GOT3 (cell line): ENCODE results near the gene LIMK2.

Experiments used
- DNase-seq: peaks from one replicate; lab custom pipeline; 2025; ENCODE audit warnings: mixed read lengths; lab: John Stamatoyannopoulos, UW

LIMK2 gene

GRCh38 chr22:31272522-31273446, 60.7 kb downstream of the LIMK2 start:
- no peak for DNase-seq

- DNase-seq: no peak
Measured at GRCh38 chr22:31274017-31274416, 61.9 kb downstream of the LIMK2 start.

- DNase-seq: no peak
Measured at GRCh38 chr22:31275018-31275417, 62.9 kb downstream of the LIMK2 start.

GRCh38 chr22:31275576-31275975, 63.5 kb downstream of the LIMK2 start:
- no peak for DNase-seq

DNA sequence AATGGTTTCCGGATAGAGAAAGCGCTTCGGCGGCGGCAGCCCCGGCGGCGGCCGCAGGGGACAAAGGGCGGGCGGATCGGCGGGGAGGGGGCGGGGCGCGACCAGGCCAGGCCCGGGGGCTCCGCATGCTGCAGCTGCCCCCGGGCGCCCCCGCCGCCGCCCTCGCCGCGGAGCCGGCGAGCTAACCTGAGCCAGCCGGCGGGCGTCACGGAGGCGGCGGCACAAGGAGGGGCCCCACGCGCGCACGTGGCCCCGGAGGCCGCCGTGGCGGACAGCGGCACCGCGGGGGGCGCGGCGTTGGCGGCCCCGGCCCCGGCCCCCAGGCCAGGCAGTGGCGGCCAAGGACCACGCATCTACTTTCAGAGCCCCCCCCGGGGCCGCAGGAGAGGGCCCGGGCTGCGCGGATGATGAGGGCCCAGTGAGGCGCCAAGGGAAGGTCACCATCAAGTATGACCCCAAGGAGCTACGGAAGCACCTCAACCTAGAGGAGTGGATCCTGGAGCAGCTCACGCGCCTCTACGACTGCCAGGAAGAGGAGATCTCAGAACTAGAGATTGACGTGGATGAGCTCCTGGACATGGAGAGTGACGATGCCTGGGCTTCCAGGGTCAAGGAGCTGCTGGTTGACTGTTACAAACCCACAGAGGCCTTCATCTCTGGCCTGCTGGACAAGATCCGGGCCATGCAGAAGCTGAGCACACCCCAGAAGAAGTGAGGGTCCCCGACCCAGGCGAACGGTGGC, 64.5 kb downstream of the LIMK2 start:
- no peak for DNase-seq

GRCh38 chr22:31277741-31278140, 65.6 kb downstream of the LIMK2 start:
- no peak for DNase-seq

DNA sequence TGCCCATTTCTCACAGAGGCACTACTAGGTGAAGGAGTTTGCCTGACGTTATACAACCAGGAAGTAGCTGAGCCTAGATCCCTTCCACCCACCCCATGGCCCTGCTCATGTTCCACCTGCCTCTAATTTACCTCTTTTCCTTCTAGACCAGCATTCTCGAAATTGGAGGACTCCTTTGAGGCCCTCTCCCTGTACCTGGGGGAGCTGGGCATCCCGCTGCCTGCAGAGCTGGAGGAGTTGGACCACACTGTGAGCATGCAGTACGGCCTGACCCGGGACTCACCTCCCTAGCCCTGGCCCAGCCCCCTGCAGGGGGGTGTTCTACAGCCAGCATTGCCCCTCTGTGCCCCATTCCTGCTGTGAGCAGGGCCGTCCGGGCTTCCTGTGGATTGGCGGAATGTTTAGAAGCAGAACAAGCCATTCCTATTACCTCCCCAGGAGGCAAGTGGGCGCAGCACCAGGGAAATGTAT, 66.1 kb downstream of the LIMK2 start:
- no peak for DNase-seq

- no peak for DNase-seq
Measured at GRCh38 chr22:31278626-31279326, 66.7 kb downstream of the LIMK2 start.

DNA sequence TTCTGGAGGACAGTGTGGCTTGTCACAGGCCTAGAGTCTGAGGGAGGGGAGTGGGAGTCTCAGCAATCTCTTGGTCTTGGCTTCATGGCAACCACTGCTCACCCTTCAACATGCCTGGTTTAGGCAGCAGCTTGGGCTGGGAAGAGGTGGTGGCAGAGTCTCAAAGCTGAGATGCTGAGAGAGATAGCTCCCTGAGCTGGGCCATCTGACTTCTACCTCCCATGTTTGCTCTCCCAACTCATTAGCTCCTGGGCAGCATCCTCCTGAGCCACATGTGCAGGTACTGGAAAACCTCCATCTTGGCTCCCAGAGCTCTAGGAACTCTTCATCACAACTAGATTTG, 67.2 kb downstream of the LIMK2 start:
- no peak for DNase-seq

DNA sequence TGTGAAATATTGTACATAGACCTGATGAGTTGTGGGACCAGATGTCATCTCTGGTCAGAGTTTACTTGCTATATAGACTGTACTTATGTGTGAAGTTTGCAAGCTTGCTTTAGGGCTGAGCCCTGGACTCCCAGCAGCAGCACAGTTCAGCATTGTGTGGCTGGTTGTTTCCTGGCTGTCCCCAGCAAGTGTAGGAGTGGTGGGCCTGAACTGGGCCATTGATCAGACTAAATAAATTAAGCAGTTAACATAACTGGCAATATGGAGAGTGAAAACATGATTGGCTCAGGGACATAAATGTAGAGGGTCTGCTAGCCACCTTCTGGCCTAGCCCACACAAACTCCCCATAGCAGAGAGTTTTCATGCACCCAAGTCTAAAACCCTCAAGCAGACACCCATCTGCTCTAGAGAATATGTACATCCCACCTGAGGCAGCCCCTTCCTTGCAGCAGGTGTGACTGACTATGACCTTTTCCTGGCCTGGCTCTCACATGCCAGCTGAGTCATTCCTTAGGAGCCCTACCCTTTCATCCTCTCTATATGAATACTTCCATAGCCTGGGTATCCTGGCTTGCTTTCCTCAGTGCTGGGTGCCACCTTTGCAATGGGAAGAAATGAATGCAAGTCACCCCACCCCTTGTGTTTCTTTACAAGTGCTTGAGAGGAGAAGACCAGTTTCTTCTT, 67.9 kb downstream of the LIMK2 start:
- DNase-seq: no peak

DNA sequence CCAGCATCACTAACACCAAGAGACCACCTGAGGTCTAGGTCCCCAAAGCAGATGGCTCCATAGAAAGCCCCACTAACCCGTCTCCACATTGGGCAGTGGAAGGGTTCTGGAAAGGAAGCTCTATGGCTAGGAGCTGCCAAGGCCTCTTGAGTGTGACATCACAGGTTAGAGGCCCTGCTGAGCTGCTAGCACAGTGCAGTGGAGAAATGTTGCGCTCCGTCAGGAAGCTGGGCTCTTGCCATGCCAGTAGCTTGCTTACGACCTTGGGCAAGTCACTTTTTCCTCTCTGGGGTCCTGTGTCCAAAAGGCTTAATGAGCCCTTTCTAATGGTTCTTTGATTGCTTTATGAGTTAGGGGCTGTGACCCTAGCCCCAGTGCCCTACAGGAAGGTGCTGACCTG, 69.6 kb downstream of the LIMK2 start:
- no peak for DNase-seq

DNA sequence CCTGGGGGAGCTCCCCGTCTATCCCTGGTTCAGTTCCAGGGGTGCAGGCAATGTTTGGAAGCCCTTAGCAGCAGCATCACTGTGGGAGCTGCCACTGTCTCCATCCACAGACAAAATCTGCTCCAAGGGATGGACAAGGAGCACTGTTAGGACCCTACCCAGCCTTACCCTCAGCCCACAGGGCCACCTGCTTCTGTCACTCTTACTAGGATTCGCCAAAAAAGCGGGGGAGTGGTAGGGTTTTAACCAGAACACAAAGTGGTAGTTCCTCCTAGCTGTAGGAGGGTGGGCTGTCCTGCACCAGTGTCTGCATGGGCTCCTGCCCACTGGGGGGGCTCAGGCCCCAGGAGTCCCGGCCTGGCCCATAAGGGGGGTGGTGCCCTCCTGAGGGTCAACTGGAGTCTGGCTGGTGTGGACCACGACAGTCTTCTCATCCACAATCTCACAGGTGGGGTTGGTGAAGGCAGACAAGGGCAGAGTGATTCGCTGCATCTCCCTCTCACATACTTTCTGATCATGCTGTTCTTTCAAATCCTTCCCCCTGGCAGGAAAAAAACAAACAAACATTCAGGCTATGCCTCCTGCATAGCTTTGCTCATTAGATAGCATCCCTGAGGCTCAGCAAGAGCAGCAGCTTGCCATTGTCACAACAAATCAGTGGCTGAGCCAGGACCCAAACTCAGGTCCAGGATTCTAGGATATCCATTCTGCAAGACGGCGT, 70.8 kb downstream of the LIMK2 start:
- DNase-seq: no peak

DNA sequence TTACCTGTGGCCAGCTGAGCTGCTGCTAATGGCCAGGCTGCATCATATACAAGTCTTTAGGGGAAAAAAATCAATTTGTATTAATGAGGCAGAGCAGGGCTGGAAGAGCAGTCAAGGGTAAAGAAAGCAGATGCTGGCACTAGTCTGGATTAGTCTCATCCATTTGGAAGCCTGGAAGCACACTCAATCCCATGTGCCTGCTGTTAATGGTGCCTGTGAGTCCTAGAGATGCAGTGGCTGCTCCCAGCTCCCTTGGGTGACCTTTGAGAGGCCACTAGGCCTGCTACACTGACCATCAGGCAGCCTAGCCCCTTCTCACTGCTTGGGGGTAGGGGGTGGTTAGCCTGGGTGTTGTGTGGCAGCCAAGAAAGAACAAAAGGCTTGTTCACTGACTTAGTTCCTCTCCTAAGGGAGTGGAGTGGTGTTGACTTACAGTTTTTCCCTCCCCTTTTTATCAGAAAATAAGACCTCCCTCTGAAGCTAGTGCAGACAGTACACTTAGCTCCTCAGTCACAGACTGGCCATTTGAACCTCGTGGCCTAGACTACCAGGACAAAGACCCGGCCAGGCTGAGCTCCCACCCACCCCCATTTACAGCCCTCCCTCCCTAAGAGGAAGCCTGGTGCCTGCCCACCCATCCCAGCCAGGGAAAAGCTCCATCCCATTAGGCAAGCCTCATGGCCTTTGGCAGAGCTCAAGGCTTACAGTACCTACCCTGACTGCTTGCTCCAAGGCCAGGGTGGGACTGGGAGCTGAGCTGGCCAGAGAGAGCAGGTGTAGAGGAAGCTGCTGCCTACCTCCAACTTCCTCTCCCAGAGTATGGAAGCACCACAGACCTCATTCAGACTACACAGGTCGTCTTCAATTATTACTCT, 72.4 kb downstream of the LIMK2 start:
- DNase-seq: no peak

DNA sequence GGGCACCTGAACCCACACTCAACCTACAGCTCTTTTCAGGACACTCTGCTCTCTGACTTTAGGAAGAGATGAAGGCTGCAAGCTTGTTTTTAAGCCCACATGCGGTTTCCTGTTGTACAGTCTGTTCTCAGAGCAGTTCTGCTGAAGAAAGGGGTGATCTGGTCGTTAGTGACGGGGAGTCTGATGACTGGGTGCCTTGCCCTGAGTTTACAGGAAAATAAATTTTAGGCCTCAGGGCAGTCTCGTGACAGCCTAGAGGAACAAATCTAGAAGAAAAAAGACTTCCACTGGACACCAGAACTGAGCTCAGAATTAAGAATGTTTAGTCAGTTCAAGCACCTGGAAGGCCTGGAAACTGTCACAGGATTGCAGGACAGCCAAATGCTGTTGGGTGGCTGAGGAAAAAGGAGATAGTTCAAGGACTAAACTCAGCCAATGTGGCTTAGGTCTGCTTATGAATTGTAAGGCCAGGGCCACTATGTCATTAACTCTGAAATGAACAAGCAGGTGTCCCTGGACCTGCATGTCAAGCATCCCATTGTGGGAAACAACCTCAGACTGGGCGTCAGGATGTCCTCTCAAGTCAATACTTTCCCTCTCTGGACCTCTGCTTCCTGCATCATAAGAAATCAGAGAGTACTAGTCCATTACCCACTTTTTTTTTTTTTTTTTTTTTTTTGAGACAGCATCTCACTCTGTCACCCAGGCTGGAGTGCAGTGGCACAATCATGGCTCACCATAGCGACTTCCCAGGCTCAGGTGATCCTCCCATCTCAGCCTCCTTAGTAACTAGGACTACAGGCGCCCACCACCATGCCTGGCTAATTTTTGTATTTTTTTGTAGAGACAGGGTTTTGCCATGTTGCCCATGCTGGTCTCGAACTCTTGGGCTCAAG, 74.5 kb downstream of the LIMK2 start:
- no peak for DNase-seq

DNA sequence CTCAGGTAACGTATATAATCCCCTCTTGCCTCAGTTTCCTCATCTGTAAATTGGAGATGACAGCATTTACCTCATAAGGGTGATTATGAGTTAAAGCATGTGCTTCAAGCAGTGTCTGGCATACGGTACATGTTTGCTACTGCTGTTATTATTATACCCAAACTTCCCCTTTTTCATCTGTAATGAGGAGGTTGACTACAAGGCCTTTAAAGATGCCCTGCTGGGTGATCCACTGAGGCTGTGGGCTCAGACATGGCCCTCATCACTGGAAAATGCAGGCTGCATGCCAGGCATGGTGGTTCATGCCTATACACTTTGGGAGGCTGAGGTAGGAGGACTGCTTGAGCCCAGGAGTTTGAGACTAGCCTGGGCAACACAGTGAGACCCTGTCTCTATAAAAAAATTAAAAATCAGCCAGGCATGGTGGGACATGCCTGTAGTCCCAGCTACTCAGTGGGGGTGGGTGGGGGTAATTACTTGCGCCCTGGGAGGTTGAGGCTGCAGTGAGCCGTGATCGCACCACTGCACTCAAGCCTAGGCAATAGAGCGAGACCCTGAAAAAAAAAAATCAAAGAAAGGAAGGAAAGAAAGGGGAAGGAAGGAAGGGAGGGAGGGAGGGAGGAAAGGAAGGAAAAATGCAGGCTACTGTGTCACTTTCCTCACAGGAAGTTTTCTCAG, 75.9 kb downstream of the LIMK2 start:
- DNase-seq: no peak

DNA sequence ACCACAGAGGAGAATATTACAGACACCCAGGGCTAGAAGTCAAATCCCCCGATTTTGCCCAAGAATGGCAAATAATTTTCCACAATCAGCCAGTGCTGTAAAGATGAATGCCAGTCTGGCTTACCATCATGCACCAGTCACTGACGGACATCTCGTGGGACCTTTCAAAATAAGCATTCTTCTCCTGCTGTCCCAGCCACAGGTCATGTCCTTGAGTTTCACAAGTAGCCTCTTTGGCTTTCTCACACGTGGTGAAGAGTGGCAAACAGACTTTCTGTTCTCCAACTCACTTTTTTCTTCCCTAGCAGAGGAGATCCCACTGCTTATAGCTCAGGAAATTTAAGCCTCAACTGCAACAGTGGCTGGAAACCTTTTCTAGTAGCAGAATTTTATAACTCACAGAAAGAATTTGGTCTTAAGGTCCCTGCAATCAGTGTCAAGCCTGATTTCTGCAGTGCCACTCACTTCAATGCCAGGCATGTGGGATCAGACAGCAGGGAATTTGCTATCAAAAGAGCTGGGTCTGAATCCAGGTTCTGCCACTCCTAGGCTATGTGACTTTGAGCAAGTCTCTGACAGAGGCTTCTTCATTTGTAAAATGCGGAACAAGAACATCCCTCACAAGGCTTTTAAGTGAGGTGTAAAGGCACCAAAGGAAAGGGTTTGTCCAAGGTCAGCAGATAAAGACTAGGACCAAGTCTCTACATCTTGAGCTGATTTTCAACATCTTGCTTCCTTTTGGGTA, 76.6 kb downstream of the LIMK2 start:
- no peak for DNase-seq

GRCh38 chr22:31289344-31289743, 77.2 kb downstream of the LIMK2 start:
- DNase-seq: no peak
